ENCODE data around the gene ZBTB22.

ZBTB22 gene

GRCh38 chr6:33329058-33329457 lies 11.5 kb upstream of the ZBTB22 start:
- DNase-seq: no peak

GRCh38 chr6:33324125-33324524 lies 6.6 kb upstream of the ZBTB22 start:
- no peak for DNase-seq

- no peak for DNase-seq
Measured at GRCh38 chr6:33323623-33323948, 6.0 kb upstream of the ZBTB22 start.

- no peak for DNase-seq
Measured at GRCh38 chr6:33321227-33321626, 3.7 kb upstream of the ZBTB22 start.

GRCh38 chr6:33320315-33321181 lies 3.0 kb upstream of the ZBTB22 start:
- no peak for DNase-seq

GRCh38 chr6:33319939-33320314 lies 2.4 kb upstream of the ZBTB22 start:
- DNase-seq: no peak

GRCh38 chr6:33318426-33319073 lies 1.0 kb upstream of the ZBTB22 start:
- no peak for DNase-seq

- no peak for DNase-seq
Measured at GRCh38 chr6:33317419-33317668, 200 bp downstream of the ZBTB22 start.

GRCh38 chr6:33316603-33317418 lies 733 bp downstream of the ZBTB22 start:
- no peak for DNase-seq

- no peak for DNase-seq
Measured at GRCh38 chr6:33315793-33316602, 1.5 kb downstream of the ZBTB22 start.

- DNase-seq: no peak
Measured at GRCh38 chr6:33314943-33315792, 2.4 kb downstream of the ZBTB22 start.

GRCh38 chr6:33314515-33314942 lies 3.0 kb downstream of the ZBTB22 start:
- peak; percentile 72 for DNase-seq

GRCh38 chr6:33313709-33314514 lies 3.6 kb downstream of the ZBTB22 start, which contains the start of gene TAPBP:
TSS of gene TAPBP (minus strand) at chr6:33314078. CDS start at chr6:33314041, 37 bp downstream.
- DNase-seq: peak; percentile 91

GRCh38 chr6:33313105-33313708 lies 4.3 kb downstream of the ZBTB22 start:
- DNase-seq: no peak

GRCh38 chr6:33312361-33313104 lies 5.0 kb downstream of the ZBTB22 start:
- peak; percentile 86 for DNase-seq

GRCh38 chr6:33306356-33306755 lies 11.2 kb downstream of the ZBTB22 start:
- no peak for DNase-seq

- no peak for DNase-seq
Measured at GRCh38 chr6:33305052-33305451, 12.5 kb downstream of the ZBTB22 start.

- DNase-seq: no peak
Measured at GRCh38 chr6:33304216-33304615, 13.3 kb downstream of the ZBTB22 start.

- DNase-seq: no peak
Measured at GRCh38 chr6:33301877-33302276, 15.7 kb downstream of the ZBTB22 start.
